HCT116 (cell line): ENCODE measurements around the gene BABAM2. TPM values are rescaled to one million over a fixed set of nuclear protein-coding genes. Genes with fewer than 3 reads are reported as not detected.

Experiments
- ATAC-seq: fragments of 200-7000 bp; cut with Tn5 transposase; 2 replicates; pipeline ENCODE4 v1.9.1; 2020; ENCODE audit warnings: mild to moderate bottlenecking, moderate library complexity
- BruUV-seq: library from RNA; stranded (reverse); fragments of 400-500 nt; replicated peaks from 2 replicates; lab custom pipeline; 2021; lab: Mats Ljungman, UMichigan
- CTCF ChIA-PET: fragments of 300-600 bp; sonication (Branson Sonifier 250); formaldehyde crosslinking; loops from one replicate; lab custom pipeline; 2021; ENCODE audit warnings: antibody characterized with exemption; lab: Charles Lee
- POLR2A ChIA-PET: fragments of 300-600, 350-600 bp; sonication (Branson Sonifier 250); formaldehyde crosslinking; loops from one replicate; lab custom pipeline; 2021; ENCODE audit warnings: antibody characterized with exemption; lab: Charles Lee
- RAD21 ChIA-PET, 2 experiments: fragments of 300-600 bp; sonication (Branson Sonifier 250); formaldehyde crosslinking; loops; one replicate each; lab custom pipeline; 2023; ENCODE audit warnings: low total read pairs in 2 of 2; ENCODE audit not compliant: uncharacterized antibody in 2 of 2, unreplicated experiment in 2 of 2, low non-redundant PET in 1 of 2; lab: Charles Lee
- DNase-seq: peaks from one replicate; pipeline ENCODE4 v3.0.0-alpha.2; 2010; ENCODE audit warnings: low read depth, low spot score
- H2AFZ ChIP-seq: fragments of 200-600 bp; shearing (Covaris generic), sonication (generic); 2 replicates; pipeline ENCODE4 v1.6.1; 2017; ENCODE audit warnings: low read depth, mixed run types, mixed read lengths, antibody characterized with exemption, low read length; ENCODE audit not compliant: poor library complexity, severe bottlenecking
- H3K27ac ChIP-seq: 2 replicates; pipeline ENCODE4 v1.5.1; 2012; ENCODE audit warnings: low read depth, low read length
- H3K27me3 ChIP-seq: fragments of 200-600 bp; sonication (generic); 2 replicates; pipeline ENCODE4 v1.6.1; 2016; ENCODE audit warnings: mixed run types, low read length, mixed read lengths; ENCODE audit not compliant: insufficient read depth
- H3K36me3 ChIP-seq, 2 experiments: fragments of 200-500 bp in 1 of 2; fragments of 200-600 bp in 1 of 2; sonication (Bioruptor generic) in 1 of 2; sonication (generic) in 1 of 2; 2 replicates each; pipeline versions ENCODE4 v1.5.1 to v1.6.1; 2014 to 2016; ENCODE audit warnings: low read length in 2 of 2, inconsistent platforms in 1 of 2, mixed read lengths in 1 of 2, mixed run types in 1 of 2; ENCODE audit not compliant: insufficient read depth in 2 of 2, control insufficient read depth in 1 of 2
- H3K4me1 ChIP-seq, 2 experiments: fragments of 200-600 bp in 1 of 2; sonication (generic) in 1 of 2; 2 replicates each; pipeline versions ENCODE4 v1.5.1 to v1.6.1; 2012 to 2017; ENCODE audit warnings: low read length in 2 of 2, inconsistent platforms in 1 of 2, mild to moderate bottlenecking in 1 of 2, mixed read lengths in 1 of 2, mixed run types in 1 of 2, moderate library complexity in 1 of 2; ENCODE audit not compliant: insufficient read depth in 2 of 2, control insufficient read depth in 1 of 2
- H3K4me2 ChIP-seq: fragments of 200-600 bp; sonication (generic); 2 replicates; pipeline ENCODE4 v1.6.1; 2017; ENCODE audit warnings: mixed run types, low read length, mixed read lengths
- H3K4me3 ChIP-seq, 2 experiments: fragments of 200-600 bp in 1 of 2; sonication (generic) in 1 of 2; replicated peaks in 1 of 2; 2 replicates each; pipeline ENCODE4 v1.5.1; 2011 to 2016; ENCODE audit warnings: low read length in 2 of 2, control low read depth in 1 of 2, low read depth in 1 of 2, mild to moderate bottlenecking in 1 of 2, mixed read lengths in 1 of 2, mixed run types in 1 of 2
- H3K79me2 ChIP-seq: fragments of 200-600 bp; sonication (generic); 2 replicates; pipeline ENCODE4 v1.6.1; 2017; ENCODE audit warnings: mild to moderate bottlenecking, mixed run types, low read length, moderate library complexity, mixed read lengths; ENCODE audit not compliant: insufficient read depth
- H3K9ac ChIP-seq: fragments of 200-600 bp; sonication (generic); 2 replicates; pipeline ENCODE4 v1.6.1; 2016; ENCODE audit warnings: low read length, mixed read lengths
- H3K9me2 ChIP-seq: fragments of 200-600 bp; sonication (generic), shearing (Covaris generic); 2 replicates; pipeline ENCODE4 v1.6.1; 2017; ENCODE audit warnings: mixed run types, mild to moderate bottlenecking, moderate library complexity; ENCODE audit not compliant: insufficient read depth
- H3K9me3 ChIP-seq, 2 experiments: fragments of 200-500 bp in 1 of 2; fragments of 200-600 bp in 1 of 2; sonication (Bioruptor generic) in 1 of 2; sonication (generic) in 1 of 2; 2 replicates each; pipeline ENCODE4 v1.6.1; 2014 to 2017; ENCODE audit warnings: low read length in 2 of 2, mixed read lengths in 2 of 2, inconsistent platforms in 1 of 2, low read depth in 1 of 2, mild to moderate bottlenecking in 1 of 2, mixed run types in 1 of 2, moderate library complexity in 1 of 2; ENCODE audit not compliant: control insufficient read depth in 1 of 2, insufficient read depth in 1 of 2
- H4K20me1 ChIP-seq: fragments of 200-600 bp; sonication (generic), shearing (Covaris generic); 2 replicates; pipeline ENCODE4 v1.6.1; 2017; ENCODE audit warnings: mixed run types, mild to moderate bottlenecking, moderate library complexity; ENCODE audit not compliant: insufficient read depth
- CBX3 ChIP-seq: IDR thresholded peaks from 2 replicates; pipeline ENCODE4 v1.6.1; 2012; ENCODE audit warnings: low read depth
- CEBPB ChIP-seq: IDR thresholded peaks from 2 replicates; pipeline ENCODE4 v1.6.1; 2012; ENCODE audit warnings: low read depth
- EGR1 ChIP-seq: IDR thresholded peaks from 2 replicates; pipeline ENCODE4 v1.6.1; 2012; ENCODE audit warnings: low read depth
- ELF1 ChIP-seq: IDR thresholded peaks from 2 replicates; pipeline ENCODE4 v1.6.1; 2012; ENCODE audit warnings: low read depth, borderline replicate concordance
- EZH2 ChIP-seq: fragments of 200-600 bp; sonication (generic); IDR thresholded peaks from 2 replicates; pipeline ENCODE4 v1.6.1; 2017; ENCODE audit warnings: antibody characterized with exemption, mixed run types
- JUND ChIP-seq: IDR thresholded peaks from 2 replicates; pipeline ENCODE4 v1.6.1; 2012
- POLR2AphosphoS5 ChIP-seq: IDR thresholded peaks from 2 replicates; pipeline ENCODE4 v1.6.1; 2011; ENCODE audit warnings: mild to moderate bottlenecking, low read depth, low read length, moderate library complexity
- SP1 ChIP-seq: IDR thresholded peaks from 2 replicates; pipeline ENCODE4 v1.6.1; 2012; ENCODE audit warnings: low read depth
- TCF7L2 ChIP-seq: IDR thresholded peaks from 2 replicates; pipeline ENCODE4 v1.7.0; 2011; ENCODE audit warnings: borderline replicate concordance, inconsistent platforms; ENCODE audit not compliant: insufficient read depth, insufficient read length; ENCODE audit errors: extremely low read depth
- YY1 ChIP-seq: IDR thresholded peaks from 2 replicates; pipeline ENCODE4 v1.6.1; 2011; ENCODE audit warnings: low read length, low read depth, moderate library complexity, mild to moderate bottlenecking; ENCODE audit not compliant: insufficient replicate concordance; ENCODE audit errors: extremely low read depth
- ZNF274 ChIP-seq: fragments of 200-500 bp; sonication (Bioruptor generic); IDR thresholded peaks from 2 replicates; pipeline ENCODE4 v1.6.1; 2014; ENCODE audit warnings: mild to moderate bottlenecking, low read depth, low read length, inconsistent platforms
- intact Hi-C: fragments of 100-400 bp; cut with micrococcal nuclease; formaldehyde crosslinking; loops from 2 replicates; pipeline ENCODE4 v1.10.0; 2022
- total RNA-seq: library from RNA; stranded (reverse); gene quantifications from one replicate; pipeline ENCODE4 v1.2.1, GENCODE V29; 2021; ENCODE audit not compliant: unreplicated experiment
- TF ChIP-seq, protein P1 (sequence below), 3 experiments: fragments of 200-600 bp in 1 of 3; sonication (generic) in 1 of 3; IDR thresholded peaks in 2 of 3; conservative IDR thresholded peaks in 1 of 3; 2 replicates each; pipeline ENCODE4 v1.5.1; 2012 to 2017; ENCODE audit warnings: low read depth in 2 of 3, low read length in 2 of 3, antibody characterized with exemption in 1 of 3, borderline replicate concordance in 1 of 3, control low read depth in 1 of 3, mild to moderate bottlenecking in 1 of 3, mixed read lengths in 1 of 3, mixed run types in 1 of 3, moderate library complexity in 1 of 3; ENCODE audit not compliant: insufficient read depth in 1 of 3
- TF ChIP-seq, protein P2 (sequence below): IDR thresholded peaks from 2 replicates; pipeline ENCODE4 v1.6.1; 2012

Gene BABAM2
- total RNA-seq, 1 experiment from 2014 or later, result 23.8 TPM

DNA sequence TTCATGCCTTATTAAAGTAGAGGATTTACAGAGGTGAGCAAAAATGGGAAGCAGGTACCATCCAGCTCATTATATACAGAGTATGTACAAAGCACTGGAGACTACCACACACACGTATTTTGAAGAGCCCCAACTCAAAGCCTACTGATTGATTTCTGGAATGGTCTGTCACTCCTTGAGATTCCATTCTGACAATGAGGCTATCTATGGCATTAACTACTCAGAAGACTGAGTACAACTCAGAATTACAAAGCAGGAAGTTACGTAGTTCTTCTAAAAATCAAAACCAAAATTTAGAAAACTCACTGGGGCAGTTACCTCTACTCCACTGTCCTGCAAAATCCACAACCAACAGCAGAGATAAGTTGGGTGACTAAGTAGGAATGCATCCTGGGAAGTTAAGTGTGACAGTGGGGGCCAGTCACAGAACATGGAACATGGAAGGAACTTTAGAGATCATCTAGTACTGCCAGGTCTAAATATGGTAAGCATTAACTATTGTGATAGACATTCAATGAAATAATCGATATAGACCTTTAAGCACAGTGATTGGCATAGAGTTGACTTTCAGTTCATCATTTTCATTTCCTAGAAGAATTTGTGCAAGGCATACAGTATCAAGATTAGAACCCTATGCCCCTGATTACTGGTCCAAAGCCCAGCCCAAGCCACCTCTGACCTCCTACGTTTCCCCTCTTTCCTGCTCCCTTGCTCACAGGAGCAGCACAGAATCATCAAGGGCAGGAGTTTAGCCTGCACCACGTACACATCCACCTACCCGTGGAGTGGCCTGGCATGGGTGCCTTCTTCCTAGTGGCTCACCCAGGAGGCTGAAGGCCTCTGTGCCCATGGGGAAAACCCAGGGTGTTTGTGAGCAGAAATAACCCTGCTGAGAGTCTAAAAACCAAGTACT lies 422.0 kb downstream of the BABAM2 start:
- Histone ChIP-seq H2AFZ (no peak overlapping the region), H3K4me2 (no peak overlapping the region)
- RAD21 ChIA-PET, result no interaction called here
- CTCF ChIA-PET, result no interaction called here
- no peak for TF ChIP-seq EZH2
- no peak for TF ChIP-seq CEBPB
- TF ChIP-seq YY1, result no peak
- TF ChIP-seq ELF1, result no peak
- TF ChIP-seq CBX3, result no peak
- TF ChIP-seq ZNF274, result no peak
- no peak for TF ChIP-seq JUND
- no peak for TF ChIP-seq TCF7L2
- TF ChIP-seq, all 23 proteins: peak for 0
- no TSS peak for BruUV-seq
- Histone ChIP-seq H3K9me2 (no peaks in the 10 kb centered on the region), H3K4me3 (no peak overlapping the region), H3K79me2 (no peaks in the 10 kb centered on the region), H4K20me1 (no peaks in the 10 kb centered on the region), H3K9ac (no peak overlapping the region), H3K36me3 (no peaks in the 10 kb centered on the region), H3K27ac (no peak overlapping the region), H3K9me3 (no peaks in the 10 kb centered on the region), H3K4me1 (no peaks in the 10 kb centered on the region), H3K27me3 (no peaks in the 10 kb centered on the region)
- intact Hi-C loops, result no loop called here
- no peak for DNase-seq
- ATAC-seq, result no peak
- POLR2A ChIA-PET, result no interaction called here

DNA sequence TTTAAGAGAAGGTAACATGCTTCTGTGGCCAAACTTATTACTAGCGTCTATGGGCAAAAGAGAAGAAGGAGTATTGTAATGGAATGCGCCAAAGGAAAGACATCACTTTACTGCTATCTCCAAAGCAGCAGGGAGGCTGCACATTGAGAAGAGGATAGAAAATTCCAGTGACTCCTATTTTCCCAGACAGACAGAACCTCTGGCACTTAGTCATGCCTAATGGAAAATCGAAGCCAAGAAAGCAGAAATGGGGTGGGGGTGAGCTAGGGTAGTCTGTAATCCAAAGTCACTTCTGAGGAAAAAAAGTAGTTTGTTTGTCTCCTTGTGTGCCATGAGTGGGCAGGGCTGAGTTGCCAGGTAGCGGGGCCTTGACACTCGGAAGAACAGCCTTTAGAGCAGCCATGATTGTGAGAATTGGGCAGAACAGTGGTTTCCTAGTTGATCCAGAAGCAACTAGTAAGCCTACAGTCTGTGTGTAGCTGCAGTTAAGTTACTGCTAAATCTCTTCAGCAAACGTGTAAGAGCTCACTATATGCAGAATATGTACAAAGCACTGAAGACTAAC lies 422.8 kb downstream of the BABAM2 start:
- ChIA-PET CTCF (interaction anchor here (1.5 kb wide), 1 partner anchor 12 kb away, joined by 3 read pairs; no protein-coding TSS in a partner anchor), POLR2A (no interaction called here), RAD21 (no interaction called here)
- intact Hi-C loops, result no loop called here
- H3K36me3 ChIP-seq, result no peaks in the 10 kb centered on the region
- H3K27me3 ChIP-seq, result no peaks in the 10 kb centered on the region
- no peaks in the 10 kb centered on the region for H3K79me2 ChIP-seq
- no peak overlapping the region for H3K9ac ChIP-seq
- no peaks in the 10 kb centered on the region for H3K9me2 ChIP-seq
- H3K4me3 ChIP-seq, result no peak overlapping the region
- no peak overlapping the region for H3K27ac ChIP-seq
- no peaks in the 10 kb centered on the region for H3K4me1 ChIP-seq
- no peaks in the 10 kb centered on the region for H3K9me3 ChIP-seq
- no peaks in the 10 kb centered on the region for H4K20me1 ChIP-seq
- DNase-seq, result no peak
- no peak overlapping the region for H3K4me2 ChIP-seq
- H2AFZ ChIP-seq, result no peak overlapping the region
- ATAC-seq, result no peak
- no TSS peak for BruUV-seq
- TF ChIP-seq POLR2AphosphoS5 (no peak), YY1 (no peak), SP1 (no peak), EGR1 (no peak), EZH2 (no peak), CBX3 (no peak)
- TF ChIP-seq, protein P1, sequence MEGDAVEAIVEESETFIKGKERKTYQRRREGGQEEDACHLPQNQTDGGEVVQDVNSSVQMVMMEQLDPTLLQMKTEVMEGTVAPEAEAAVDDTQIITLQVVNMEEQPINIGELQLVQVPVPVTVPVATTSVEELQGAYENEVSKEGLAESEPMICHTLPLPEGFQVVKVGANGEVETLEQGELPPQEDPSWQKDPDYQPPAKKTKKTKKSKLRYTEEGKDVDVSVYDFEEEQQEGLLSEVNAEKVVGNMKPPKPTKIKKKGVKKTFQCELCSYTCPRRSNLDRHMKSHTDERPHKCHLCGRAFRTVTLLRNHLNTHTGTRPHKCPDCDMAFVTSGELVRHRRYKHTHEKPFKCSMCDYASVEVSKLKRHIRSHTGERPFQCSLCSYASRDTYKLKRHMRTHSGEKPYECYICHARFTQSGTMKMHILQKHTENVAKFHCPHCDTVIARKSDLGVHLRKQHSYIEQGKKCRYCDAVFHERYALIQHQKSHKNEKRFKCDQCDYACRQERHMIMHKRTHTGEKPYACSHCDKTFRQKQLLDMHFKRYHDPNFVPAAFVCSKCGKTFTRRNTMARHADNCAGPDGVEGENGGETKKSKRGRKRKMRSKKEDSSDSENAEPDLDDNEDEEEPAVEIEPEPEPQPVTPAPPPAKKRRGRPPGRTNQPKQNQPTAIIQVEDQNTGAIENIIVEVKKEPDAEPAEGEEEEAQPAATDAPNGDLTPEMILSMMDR (IDR thresholded peaks at IDR 0.05 in 2 of 3, conservative IDR thresholded peaks at IDR 0.05 in 1 of 3; ENCODE audit: borderline replicate concordance in 1 of 3, insufficient read depth in 1 of 3, low read depth in 2 of 3, low read length in 2 of 3), result no peak
- TF ChIP-seq, protein P2, sequence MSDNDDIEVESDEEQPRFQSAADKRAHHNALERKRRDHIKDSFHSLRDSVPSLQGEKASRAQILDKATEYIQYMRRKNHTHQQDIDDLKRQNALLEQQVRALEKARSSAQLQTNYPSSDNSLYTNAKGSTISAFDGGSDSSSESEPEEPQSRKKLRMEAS, result no peak
